ENCODE results near the gene SPECC1L.
"Not testable (repeated sequence)": the region's sequence is repeated elsewhere in the genome, so short reads cannot be mapped to it uniquely, and the experiment has no call there.

SPECC1L gene

GRCh38 chr22:24247564-24248344 is 22.9 kb upstream of the SPECC1L start:
- no peak overlapping the region for H3K4me3 ChIP-seq (ENCODE audit: low read length)
- no peak overlapping the region for H3K27ac ChIP-seq (ENCODE audit: low read length)
- WGBS (ENCODE audit: insufficient coverage, insufficient read length): no CpG with 5 or more reads among the region's 23 CpGs
- no peaks in the 10 kb centered on the region for H3K36me3 ChIP-seq (ENCODE audit: control insufficient read depth, insufficient read depth, low read length)
- no peaks in the 10 kb centered on the region for H3K9me3 ChIP-seq (ENCODE audit: control insufficient read depth, insufficient read depth, low read length)
- no peaks in the 10 kb centered on the region for H3K27me3 ChIP-seq (ENCODE audit: control insufficient read depth, insufficient read depth, low read length)
- DNase-seq (ENCODE audit: low read depth, low spot score): no peak
- no peaks in the 10 kb centered on the region; the same call in 1 of the 2 replicates for H3K4me1 ChIP-seq (ENCODE audit: control insufficient read depth, insufficient read depth, low read length)

- no CpG with 5 or more reads among the region's 15 CpGs for WGBS (ENCODE audit: insufficient coverage, insufficient read length)
- H3K36me3 ChIP-seq (ENCODE audit: control insufficient read depth, insufficient read depth, low read length); DNase-seq (ENCODE audit: low read depth, low spot score): not testable (repeated sequence)
Observed at GRCh38 chr22:24248611-24249010, 22.0 kb upstream of the SPECC1L start.

DNA sequence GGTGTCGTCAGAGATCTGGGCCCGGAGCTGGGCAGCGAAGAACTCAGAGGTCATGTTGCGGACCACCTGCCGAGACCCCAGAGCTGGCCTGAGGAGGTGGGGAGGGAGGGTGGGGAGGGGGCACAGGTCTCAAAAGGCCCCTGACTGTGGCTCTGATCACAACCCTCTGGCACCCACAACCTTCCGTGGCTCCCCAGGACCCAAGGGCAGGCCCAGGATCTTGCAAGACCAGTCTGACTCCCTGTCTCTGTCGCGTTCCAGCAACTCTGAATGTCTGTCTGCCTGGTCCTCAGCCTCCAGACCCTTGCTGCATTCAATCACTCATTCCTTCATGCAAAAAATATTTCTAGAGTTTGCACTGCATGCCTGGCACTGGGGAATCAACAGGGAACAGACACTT is 21.2 kb upstream of the SPECC1L start:
- not testable (repeated sequence) for H3K9me3 ChIP-seq (ENCODE audit: control insufficient read depth, insufficient read depth, low read length); H3K27me3 ChIP-seq (ENCODE audit: control insufficient read depth, insufficient read depth, low read length); DNase-seq (ENCODE audit: low read depth, low spot score); H3K4me3 ChIP-seq (ENCODE audit: low read length); H3K36me3 ChIP-seq (ENCODE audit: control insufficient read depth, insufficient read depth, low read length); H3K4me1 ChIP-seq (ENCODE audit: control insufficient read depth, insufficient read depth, low read length); H3K27ac ChIP-seq (ENCODE audit: low read length)
- WGBS (ENCODE audit: insufficient coverage, insufficient read length): no CpG with 5 or more reads among the region's 8 CpGs

More at GRCh38 chr22:24248611-24249010, 22.0 kb upstream of the SPECC1L start:
- H3K27me3 ChIP-seq (ENCODE audit: control insufficient read depth, insufficient read depth, low read length); H3K4me1 ChIP-seq (ENCODE audit: control insufficient read depth, insufficient read depth, low read length); H3K9me3 ChIP-seq (ENCODE audit: control insufficient read depth, insufficient read depth, low read length); H3K27ac ChIP-seq (ENCODE audit: low read length); H3K4me3 ChIP-seq (ENCODE audit: low read length): not testable (repeated sequence)

DNA sequence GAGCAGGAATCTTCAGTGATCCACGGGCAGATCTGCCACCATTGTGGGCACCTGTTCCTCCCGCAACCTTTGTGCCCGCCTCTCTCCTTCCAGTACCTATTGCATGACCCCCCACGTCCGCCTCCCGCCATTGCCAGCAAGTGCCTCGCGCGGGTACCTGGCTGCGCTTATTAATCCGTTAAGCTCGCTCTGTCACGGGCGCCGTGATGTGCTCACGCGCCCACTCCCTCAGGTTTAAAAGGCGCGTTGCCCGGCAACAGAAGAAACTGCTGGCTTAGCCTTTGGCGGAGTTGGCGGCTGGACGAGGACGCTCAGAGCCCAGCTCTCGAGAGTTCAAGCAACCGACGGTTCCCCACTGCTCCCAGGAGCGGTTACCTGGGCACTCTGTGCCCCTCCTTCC is 19.3 kb upstream of the SPECC1L start:
- not testable (repeated sequence) for H3K4me1 ChIP-seq (ENCODE audit: control insufficient read depth, insufficient read depth, low read length); H3K27ac ChIP-seq (ENCODE audit: low read length); H3K36me3 ChIP-seq (ENCODE audit: control insufficient read depth, insufficient read depth, low read length); H3K9me3 ChIP-seq (ENCODE audit: control insufficient read depth, insufficient read depth, low read length); DNase-seq (ENCODE audit: low read depth, low spot score); H3K4me3 ChIP-seq (ENCODE audit: low read length); H3K27me3 ChIP-seq (ENCODE audit: control insufficient read depth, insufficient read depth, low read length)
- no CpG with 5 or more reads among the region's 28 CpGs for WGBS (ENCODE audit: insufficient coverage, insufficient read length)

DNA sequence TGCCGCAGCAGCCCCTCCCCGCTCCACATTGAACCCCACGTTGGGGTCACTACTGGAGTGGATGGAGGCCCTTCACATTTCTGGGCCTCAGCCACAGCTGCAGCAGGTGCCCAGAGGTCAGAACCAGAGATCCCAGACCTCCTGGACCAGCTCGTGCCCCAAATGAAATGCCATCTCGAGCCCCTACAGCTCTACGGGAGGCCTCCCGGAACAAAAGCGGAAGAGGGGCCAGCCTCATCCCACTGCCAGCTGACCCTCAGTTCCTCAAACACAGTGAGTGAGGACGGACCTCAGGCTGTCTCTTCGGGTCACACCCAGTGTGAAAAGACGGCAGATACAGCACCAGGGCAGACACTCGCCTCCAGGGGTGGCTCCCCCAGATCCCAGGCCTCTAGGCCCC is 17.5 kb upstream of the SPECC1L start:
- H3K36me3 ChIP-seq (ENCODE audit: control insufficient read depth, insufficient read depth, low read length); H3K27ac ChIP-seq (ENCODE audit: low read length); H3K4me3 ChIP-seq (ENCODE audit: low read length); H3K9me3 ChIP-seq (ENCODE audit: control insufficient read depth, insufficient read depth, low read length); DNase-seq (ENCODE audit: low read depth, low spot score); H3K4me1 ChIP-seq (ENCODE audit: control insufficient read depth, insufficient read depth, low read length); H3K27me3 ChIP-seq (ENCODE audit: control insufficient read depth, insufficient read depth, low read length): not testable (repeated sequence)
- no CpG with 5 or more reads among the region's 12 CpGs for WGBS (ENCODE audit: insufficient coverage, insufficient read length)

GRCh38 chr22:24256136-24256535 is 14.5 kb upstream of the SPECC1L start:
- no CpG with 5 or more reads among the region's 13 CpGs for WGBS (ENCODE audit: insufficient coverage, insufficient read length)

DNA sequence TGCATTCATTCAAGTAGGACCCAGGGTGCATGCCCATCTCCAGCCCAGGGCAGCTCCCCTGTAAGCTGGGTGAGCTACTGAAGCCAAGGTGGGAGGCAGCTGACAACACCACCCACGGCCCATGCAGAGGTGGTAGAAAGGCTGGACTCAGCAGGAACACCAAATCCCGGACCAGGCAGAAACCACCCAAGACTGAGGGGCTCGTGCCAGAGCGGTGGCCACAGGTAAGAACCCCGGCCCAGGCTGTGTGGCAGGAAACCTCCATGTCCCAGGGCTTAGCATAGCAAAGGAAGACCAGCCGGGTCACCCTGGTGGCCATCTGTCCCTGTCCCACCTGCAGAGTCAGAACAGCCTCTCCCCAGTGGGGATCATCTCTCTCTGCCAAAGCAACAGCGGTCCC is 13.9 kb upstream of the SPECC1L start:
- H3K27me3 ChIP-seq (ENCODE audit: control insufficient read depth, insufficient read depth, low read length); H3K4me1 ChIP-seq (ENCODE audit: control insufficient read depth, insufficient read depth, low read length); DNase-seq (ENCODE audit: low read depth, low spot score); H3K36me3 ChIP-seq (ENCODE audit: control insufficient read depth, insufficient read depth, low read length); H3K4me3 ChIP-seq (ENCODE audit: low read length); H3K27ac ChIP-seq (ENCODE audit: low read length); H3K9me3 ChIP-seq (ENCODE audit: control insufficient read depth, insufficient read depth, low read length): not testable (repeated sequence)
- no CpG with 5 or more reads among the region's 7 CpGs for WGBS (ENCODE audit: insufficient coverage, insufficient read length)

More at GRCh38 chr22:24256136-24256535, 14.5 kb upstream of the SPECC1L start:
- not testable (repeated sequence) for DNase-seq (ENCODE audit: low read depth, low spot score); H3K4me3 ChIP-seq (ENCODE audit: low read length); H3K27ac ChIP-seq (ENCODE audit: low read length); H3K36me3 ChIP-seq (ENCODE audit: control insufficient read depth, insufficient read depth, low read length); H3K4me1 ChIP-seq (ENCODE audit: control insufficient read depth, insufficient read depth, low read length); H3K27me3 ChIP-seq (ENCODE audit: control insufficient read depth, insufficient read depth, low read length); H3K9me3 ChIP-seq (ENCODE audit: control insufficient read depth, insufficient read depth, low read length)

DNA sequence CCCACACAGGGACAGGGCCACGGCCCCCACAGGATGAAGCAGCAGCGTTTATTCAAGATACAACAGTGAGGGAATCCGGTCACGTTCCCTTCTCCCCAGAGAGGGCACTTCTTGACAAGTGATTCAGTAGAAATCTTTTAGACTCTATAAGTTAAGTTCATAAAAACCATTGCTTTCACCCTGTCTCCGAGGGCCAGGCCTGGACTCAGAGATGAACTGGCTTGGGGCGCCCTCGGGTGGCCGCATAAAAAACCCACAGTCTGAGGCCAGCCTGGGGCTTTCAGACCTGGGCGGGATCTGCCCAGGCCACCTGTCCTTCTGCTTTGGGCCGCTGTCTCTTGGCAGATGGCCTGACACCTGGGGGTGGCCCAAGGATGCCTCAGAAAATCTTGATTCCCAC is 11.2 kb upstream of the SPECC1L start:
- DNase-seq (ENCODE audit: low read depth, low spot score): not testable (repeated sequence)
- WGBS (ENCODE audit: insufficient coverage, insufficient read length): no CpG with 5 or more reads among the region's 10 CpGs

GRCh38 chr22:24262185-24262749 is 8.4 kb upstream of the SPECC1L start:
- H3K27me3 ChIP-seq (ENCODE audit: control insufficient read depth, insufficient read depth, low read length); H3K36me3 ChIP-seq (ENCODE audit: control insufficient read depth, insufficient read depth, low read length); H3K9me3 ChIP-seq (ENCODE audit: control insufficient read depth, insufficient read depth, low read length); DNase-seq (ENCODE audit: low read depth, low spot score); H3K4me1 ChIP-seq (ENCODE audit: control insufficient read depth, insufficient read depth, low read length); H3K27ac ChIP-seq (ENCODE audit: low read length); H3K4me3 ChIP-seq (ENCODE audit: low read length): not testable (repeated sequence)
- no CpG with 5 or more reads among the region's 18 CpGs for WGBS (ENCODE audit: insufficient coverage, insufficient read length)

More for the DNA sequence above, 11.2 kb upstream of the SPECC1L start:
- H3K4me1 ChIP-seq (ENCODE audit: control insufficient read depth, insufficient read depth, low read length); H3K4me3 ChIP-seq (ENCODE audit: low read length); H3K27me3 ChIP-seq (ENCODE audit: control insufficient read depth, insufficient read depth, low read length); H3K36me3 ChIP-seq (ENCODE audit: control insufficient read depth, insufficient read depth, low read length); H3K27ac ChIP-seq (ENCODE audit: low read length); H3K9me3 ChIP-seq (ENCODE audit: control insufficient read depth, insufficient read depth, low read length): not testable (repeated sequence)

DNA sequence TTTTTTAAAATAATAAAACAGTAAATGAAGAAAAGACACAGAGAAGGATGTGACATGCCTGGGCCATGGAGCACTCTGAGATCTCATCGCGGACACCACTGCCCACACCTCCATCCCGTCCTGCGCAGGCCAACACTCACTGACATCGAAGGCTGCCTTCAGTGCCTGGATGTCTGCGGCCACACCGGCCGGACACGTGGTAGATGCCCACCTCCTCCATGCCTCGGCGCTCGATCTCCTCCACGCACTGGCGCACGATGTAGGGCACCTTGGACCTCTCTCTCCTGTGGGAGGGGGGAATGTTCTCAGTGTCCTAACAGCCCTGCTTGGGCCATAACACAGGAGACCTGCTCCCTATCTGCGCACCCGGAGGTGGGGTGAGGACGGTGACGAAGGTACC is 7.2 kb upstream of the SPECC1L start:
- H3K4me3 ChIP-seq (ENCODE audit: low read length); H3K9me3 ChIP-seq (ENCODE audit: control insufficient read depth, insufficient read depth, low read length); H3K36me3 ChIP-seq (ENCODE audit: control insufficient read depth, insufficient read depth, low read length); H3K27ac ChIP-seq (ENCODE audit: low read length); H3K27me3 ChIP-seq (ENCODE audit: control insufficient read depth, insufficient read depth, low read length); H3K4me1 ChIP-seq (ENCODE audit: control insufficient read depth, insufficient read depth, low read length); DNase-seq (ENCODE audit: low read depth, low spot score): not testable (repeated sequence)
- no CpG with 5 or more reads among the region's 19 CpGs for WGBS (ENCODE audit: insufficient coverage, insufficient read length)

Measured in iPS DF 6.9 (cell line).